ENCODE data around the gene NCCRP1.

The NCCRP1 gene

DNA sequence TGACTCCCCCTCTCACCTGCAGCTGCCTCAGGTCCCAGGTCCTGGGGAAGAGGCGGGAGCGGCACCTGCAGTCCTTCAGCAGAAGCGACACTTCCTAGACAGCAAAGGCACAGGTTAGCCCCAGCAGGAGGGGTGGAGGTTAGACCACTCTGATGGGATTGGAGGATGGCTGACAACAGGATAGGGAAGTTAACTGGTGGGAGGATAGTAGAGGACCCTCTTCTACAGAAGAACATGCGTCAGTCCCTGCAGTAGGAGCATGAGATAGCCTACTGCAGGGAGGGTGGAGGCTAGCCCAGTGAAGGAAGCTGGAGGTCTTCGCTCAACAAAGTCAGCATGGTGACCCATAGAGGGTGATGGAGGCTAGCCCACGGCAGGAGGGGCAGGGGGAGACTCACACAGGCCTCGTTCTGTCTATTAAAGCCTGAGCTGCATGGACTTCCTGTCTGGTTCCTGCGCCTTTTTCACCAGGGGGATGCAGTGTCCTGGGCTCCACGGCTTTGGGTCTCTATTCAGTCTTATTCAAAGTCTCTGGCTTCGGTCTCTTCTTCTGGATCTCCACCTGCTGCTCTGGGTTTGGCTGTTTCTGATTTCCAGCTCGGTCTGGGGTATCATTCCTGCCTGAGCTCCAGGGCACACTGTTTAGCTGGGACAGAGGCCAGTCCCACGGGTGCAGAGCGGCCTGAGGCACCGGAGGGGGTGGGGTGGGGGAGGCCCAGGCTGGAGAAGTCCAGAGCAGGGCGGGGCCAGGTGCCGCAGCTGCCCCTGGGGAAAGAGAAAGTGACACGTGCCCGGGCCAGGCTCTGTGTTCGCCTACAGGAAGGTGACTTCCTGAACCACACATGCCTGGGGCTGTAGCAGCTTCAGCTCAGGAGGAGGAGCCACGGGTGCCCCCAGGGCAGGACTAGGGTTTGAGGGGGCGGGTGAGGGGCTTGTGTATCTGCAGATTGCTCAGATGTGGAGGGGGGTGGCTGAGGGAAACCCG lies 40.7 kb downstream of the NCCRP1 start:
- H2AFZ ChIP-seq (ENCODE audit: insufficient read depth, low read length, poor library complexity), result no peak overlapping the region
- H3K9ac ChIP-seq (ENCODE audit: low read length), result no peak overlapping the region
- no peak overlapping the region for H2BK12ac ChIP-seq (ENCODE audit: low read length)
- H3K27ac ChIP-seq (ENCODE audit: low read depth, low read length), result no peak overlapping the region
- H2BK120ac ChIP-seq (ENCODE audit: insufficient read depth, low read length, poor library complexity), result no peak overlapping the region
- H2AK5ac ChIP-seq (ENCODE audit: low read length), result no peak overlapping the region
- H3K27me3 ChIP-seq (ENCODE audit: insufficient read depth, low read length), result no peaks in the 10 kb centered on the region
- H3K79me2 ChIP-seq (ENCODE audit: control insufficient read depth, insufficient read depth, low read length, poor library complexity), result no peaks in the 10 kb centered on the region
- H3K4ac ChIP-seq (ENCODE audit: low read depth, low read length), result no peak overlapping the region
- no peaks in the 10 kb centered on the region for H3K9me3 ChIP-seq (ENCODE audit: insufficient read depth, low read depth, low read length)
- no peak overlapping the region for H3K18ac ChIP-seq (ENCODE audit: low read length)
- H4K8ac ChIP-seq (ENCODE audit: low read depth, low read length), result no peak overlapping the region
- H3K23ac ChIP-seq (ENCODE audit: low read length), result no peak overlapping the region
- no peak overlapping the region for H4K91ac ChIP-seq (ENCODE audit: low read depth, low read length)
- H3K4me2 ChIP-seq (ENCODE audit: low read length), result no peak overlapping the region
- H3K4me1 ChIP-seq (ENCODE audit: control insufficient read depth in 1 of 2, insufficient read depth in 2 of 2, low read length in 2 of 2), result peaks cover 6 to 8% of the 10 kb centered on the region in 2 experiments
- H2BK5ac ChIP-seq (ENCODE audit: low read depth, low read length, poor library complexity), result no peak overlapping the region
- H3K79me1 ChIP-seq (ENCODE audit: low read length), result no peaks in the 10 kb centered on the region
- H4K12ac ChIP-seq (ENCODE audit: low read depth, low read length), result no peak overlapping the region
- DNase-seq, result peak; percentile 60 to 63
- H3K36me3 ChIP-seq (ENCODE audit: control insufficient read depth in 1 of 2, insufficient read depth in 2 of 2, low read length in 2 of 2), result no peaks in the 10 kb centered on the region
- H3K4me3 ChIP-seq (ENCODE audit: low read depth, low read length), result no peak overlapping the region
- H3K14ac ChIP-seq (ENCODE audit: low read length), result no peak overlapping the region
- no CpG with 5 or more reads among the region's 22 CpGs for WGBS (ENCODE audit: extremely low coverage, insufficient coverage, insufficient read length)

GRCh38 chr19:39238209-39238608 lies 41.4 kb downstream of the NCCRP1 start:
- Histone ChIP-seq H3K14ac (ENCODE audit: low read length) (no peak overlapping the region), H3K27me3 (ENCODE audit: insufficient read depth, low read length) (no peaks in the 10 kb centered on the region), H4K12ac (ENCODE audit: low read depth, low read length) (no peak overlapping the region), H2BK12ac (ENCODE audit: low read length) (no peak overlapping the region), H4K91ac (ENCODE audit: low read depth, low read length) (no peak overlapping the region), H3K36me3 (ENCODE audit: control insufficient read depth in 1 of 2, insufficient read depth in 2 of 2, low read length in 2 of 2) (no peaks in the 10 kb centered on the region), H3K9me3 (ENCODE audit: insufficient read depth, low read depth, low read length) (no peaks in the 10 kb centered on the region), H3K79me1 (ENCODE audit: low read length) (no peaks in the 10 kb centered on the region), H3K9ac (ENCODE audit: low read length) (no peak overlapping the region), H2AK5ac (ENCODE audit: low read length) (no peak overlapping the region), H2BK120ac (ENCODE audit: insufficient read depth, low read length, poor library complexity) (no peak overlapping the region), H2AFZ (ENCODE audit: insufficient read depth, low read length, poor library complexity) (no peak overlapping the region), H3K23ac (ENCODE audit: low read length) (no peak overlapping the region), H3K4me3 (ENCODE audit: low read depth, low read length) (no peak overlapping the region), H3K79me2 (ENCODE audit: control insufficient read depth, insufficient read depth, low read length, poor library complexity) (no peaks in the 10 kb centered on the region), H3K4ac (ENCODE audit: low read depth, low read length) (no peak overlapping the region), H4K8ac (ENCODE audit: low read depth, low read length) (no peak overlapping the region), H3K27ac (ENCODE audit: low read depth, low read length) (no peak overlapping the region), H3K4me1 (ENCODE audit: control insufficient read depth in 1 of 2, insufficient read depth in 2 of 2, low read length in 2 of 2) (peaks cover 6 to 8% of the 10 kb centered on the region in 2 experiments), H2BK5ac (ENCODE audit: low read depth, low read length, poor library complexity) (no peak overlapping the region), H3K18ac (ENCODE audit: low read length) (no peak overlapping the region), H3K4me2 (ENCODE audit: low read length) (no peak overlapping the region)
- no peak for DNase-seq
- no CpG with 5 or more reads among the region's 6 CpGs for WGBS (ENCODE audit: extremely low coverage, insufficient coverage, insufficient read length)

GRCh38 chr19:39238944-39239343 lies 42.2 kb downstream of the NCCRP1 start:
- Histone ChIP-seq H3K79me1 (ENCODE audit: low read length) (no peaks in the 10 kb centered on the region), H3K9ac (ENCODE audit: low read length) (no peak overlapping the region), H3K9me3 (ENCODE audit: insufficient read depth, low read depth, low read length) (no peaks in the 10 kb centered on the region), H2BK12ac (ENCODE audit: low read length) (no peak overlapping the region), H4K8ac (ENCODE audit: low read depth, low read length) (no peak overlapping the region), H2BK120ac (ENCODE audit: insufficient read depth, low read length, poor library complexity) (no peak overlapping the region), H3K27ac (ENCODE audit: low read depth, low read length) (no peak overlapping the region), H3K27me3 (ENCODE audit: insufficient read depth, low read length) (no peaks in the 10 kb centered on the region), H3K36me3 (ENCODE audit: control insufficient read depth in 1 of 2, insufficient read depth in 2 of 2, low read length in 2 of 2) (no peaks in the 10 kb centered on the region), H3K4ac (ENCODE audit: low read depth, low read length) (no peak overlapping the region), H4K91ac (ENCODE audit: low read depth, low read length) (no peak overlapping the region), H3K4me2 (ENCODE audit: low read length) (no peak overlapping the region), H3K79me2 (ENCODE audit: control insufficient read depth, insufficient read depth, low read length, poor library complexity) (no peaks in the 10 kb centered on the region), H4K12ac (ENCODE audit: low read depth, low read length) (no peak overlapping the region), H3K18ac (ENCODE audit: low read length) (no peak overlapping the region), H3K14ac (ENCODE audit: low read length) (no peak overlapping the region), H2AK5ac (ENCODE audit: low read length) (no peak overlapping the region), H2BK5ac (ENCODE audit: low read depth, low read length, poor library complexity) (no peak overlapping the region), H3K4me1 (ENCODE audit: control insufficient read depth in 1 of 2, insufficient read depth in 2 of 2, low read length in 2 of 2) (peaks cover 6 to 8% of the 10 kb centered on the region in 2 experiments), H3K23ac (ENCODE audit: low read length) (no peak overlapping the region), H3K4me3 (ENCODE audit: low read depth, low read length) (no peak overlapping the region), H2AFZ (ENCODE audit: insufficient read depth, low read length, poor library complexity) (no peak overlapping the region)
- no CpG with 5 or more reads among the region's 6 CpGs for WGBS (ENCODE audit: extremely low coverage, insufficient coverage, insufficient read length)
- no peak for DNase-seq

GRCh38 chr19:39240421-39240820 lies 43.7 kb downstream of the NCCRP1 start:
- Histone ChIP-seq H2AFZ (ENCODE audit: insufficient read depth, low read length, poor library complexity) (no peak overlapping the region), H2AK5ac (ENCODE audit: low read length) (no peak overlapping the region), H4K8ac (ENCODE audit: low read depth, low read length) (no peak overlapping the region), H3K4ac (ENCODE audit: low read depth, low read length) (no peak overlapping the region), H3K4me2 (ENCODE audit: low read length) (no peak overlapping the region), H3K14ac (ENCODE audit: low read length) (no peak overlapping the region), H3K79me1 (ENCODE audit: low read length) (no peaks in the 10 kb centered on the region), H3K18ac (ENCODE audit: low read length) (no peak overlapping the region), H3K23ac (ENCODE audit: low read length) (no peak overlapping the region), H3K9me3 (ENCODE audit: insufficient read depth, low read depth, low read length) (no peaks in the 10 kb centered on the region), H4K91ac (ENCODE audit: low read depth, low read length) (no peak overlapping the region), H3K79me2 (ENCODE audit: control insufficient read depth, insufficient read depth, low read length, poor library complexity) (no peaks in the 10 kb centered on the region), H3K4me3 (ENCODE audit: low read depth, low read length) (no peak overlapping the region), H2BK120ac (ENCODE audit: insufficient read depth, low read length, poor library complexity) (no peak overlapping the region), H3K9ac (ENCODE audit: low read length) (no peak overlapping the region), H3K36me3 (ENCODE audit: control insufficient read depth in 1 of 2, insufficient read depth in 2 of 2, low read length in 2 of 2) (no peaks in the 10 kb centered on the region), H2BK12ac (ENCODE audit: low read length) (no peak overlapping the region), H3K27ac (ENCODE audit: low read depth, low read length) (no peak overlapping the region), H4K12ac (ENCODE audit: low read depth, low read length) (no peak overlapping the region), H2BK5ac (ENCODE audit: low read depth, low read length, poor library complexity) (no peak overlapping the region), H3K27me3 (ENCODE audit: insufficient read depth, low read length) (no peaks in the 10 kb centered on the region), H3K4me1 (ENCODE audit: control insufficient read depth in 1 of 2, insufficient read depth in 2 of 2, low read length in 2 of 2) (peaks cover 6 to 8% of the 10 kb centered on the region in 2 experiments)
- WGBS (ENCODE audit: extremely low coverage, insufficient coverage, insufficient read length), result no CpG with 5 or more reads among the region's 7 CpGs
- DNase-seq, result no peak
